Measurements from ENCODE around the gene ARHGAP27. TPM values are rescaled to one million over a fixed set of nuclear protein-coding genes. Genes with fewer than 3 reads are reported as not detected.

The ARHGAP27 gene
- total and polyA plus RNA-seq, 9 of the 15 experiments (the other 6 are each of a cell fraction or from before 2014, with no cell fraction given): 0.04 to 4.6 (median 2.1) TPM

- ChIA-PET POLR2A (no interaction called here), CTCF (ENCODE audit: low intra/inter-chr PET ratio) (no interaction called here)
- Histone ChIP-seq H3K4me1 (replicated peaks in 1 of 2; ENCODE audit: control insufficient read depth in 2 of 2, insufficient read depth in 2 of 2, low read length in 2 of 2) (peaks cover 0 to 14% of the 10 kb centered on the region in 2 experiments; a peak in 4 of 5 replicates), H3K4me2 (ENCODE audit: insufficient read depth, low read length) (no peak overlapping the region), H3K9ac (ENCODE audit: insufficient read depth in 1 of 2, low read depth in 2 of 2, low read length in 2 of 2) (peak overlapping the region in 1 of 2 experiments; percentile 55; a peak in 1 of 4 replicates), H2AFZ (ENCODE audit: low read depth, low read length) (no peak overlapping the region), H3K27me3 (ENCODE audit: control insufficient read depth in 2 of 2, insufficient read depth in 2 of 2, low read length in 2 of 2) (no peaks in the 10 kb centered on the region), H3K4me3 (no peak overlapping the region), H3K9me3 (replicated peaks; ENCODE audit: control insufficient read depth, insufficient read depth, low read depth, low read length) (no peaks in the 10 kb centered on the region), H3K27ac (ENCODE audit: extremely low read depth, low read depth, low read length) (no peak overlapping the region), H3K9me1 (ENCODE audit: control insufficient read depth, insufficient read depth, low read length) (peaks cover 2% of the 10 kb centered on the region), H3K79me2 (ENCODE audit: control insufficient read depth, insufficient read depth, low read length) (no peaks in the 10 kb centered on the region), H4K20me1 (replicated peaks; ENCODE audit: control insufficient read depth, insufficient read depth, low read length) (peaks cover 5% of the 10 kb centered on the region; the same call in 1 of the 2 replicates), H3K36me3 (ENCODE audit: control insufficient read depth, insufficient read depth, low read length) (no peaks in the 10 kb centered on the region)
- WGBS (ENCODE audit: insufficient coverage, low coverage, missing lambda C conversion rate): 29% methylated on average over 23 of the region's 24 CpGs
- in situ Hi-C loops (cut with MboI): loop anchor here (25.0 kb wide), 1 partner anchor 427 kb away; the partner anchor contains the start of gene SPPL2C
- intact Hi-C loops (cut with micrococcal nuclease): no loop called here
- FAIRE-seq (no peak), ATAC-seq (no peak), DNase-seq (ENCODE audit: extremely low read depth in 1 of 4, low spot score in 3 of 4) (no peak)
- no TSS peak for BruUV-seq (replicated peaks)
- no peak for TF ChIP-seq DMBX1 (CRISPR knock-in tag; IDR thresholded peaks at IDR 0.05; ENCODE audit: borderline replicate concordance)
- no peak for TF ChIP-seq TRIM25 (IDR thresholded peaks at IDR 0.05; ENCODE audit: borderline replicate concordance)
- TF ChIP-seq ILK (tag; IDR thresholded peaks at IDR 0.05; ENCODE audit: borderline replicate concordance, low read depth): no peak
- TF ChIP-seq PCBP1 (IDR thresholded peaks at IDR 0.05; ENCODE audit: low read depth, low read length, poor library complexity, severe bottlenecking): no peak
- TF ChIP-seq HCFC1 (IDR thresholded peaks at IDR 0.05; ENCODE audit: low read depth, low read length): no peak
- no peak for TF ChIP-seq XRCC3 (IDR thresholded peaks at IDR 0.05)
- TF ChIP-seq, protein P1, sequence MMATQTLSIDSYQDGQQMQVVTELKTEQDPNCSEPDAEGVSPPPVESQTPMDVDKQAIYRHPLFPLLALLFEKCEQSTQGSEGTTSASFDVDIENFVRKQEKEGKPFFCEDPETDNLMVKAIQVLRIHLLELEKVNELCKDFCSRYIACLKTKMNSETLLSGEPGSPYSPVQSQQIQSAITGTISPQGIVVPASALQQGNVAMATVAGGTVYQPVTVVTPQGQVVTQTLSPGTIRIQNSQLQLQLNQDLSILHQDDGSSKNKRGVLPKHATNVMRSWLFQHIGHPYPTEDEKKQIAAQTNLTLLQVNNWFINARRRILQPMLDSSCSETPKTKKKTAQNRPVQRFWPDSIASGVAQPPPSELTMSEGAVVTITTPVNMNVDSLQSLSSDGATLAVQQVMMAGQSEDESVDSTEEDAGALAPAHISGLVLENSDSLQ (IDR thresholded peaks at IDR 0.05): no peak
- TF ChIP-seq GATA2 (CRISPR knock-in tag; IDR thresholded peaks at IDR 0.05): no peak
- TF ChIP-seq HMG20A (CRISPR knock-in tag; conservative IDR thresholded peaks at IDR 0.05): no peak
- no peak for TF ChIP-seq ZBTB7A (IDR thresholded peaks at IDR 0.05; ENCODE audit: borderline replicate concordance, control insufficient read depth, low read depth, low read length)
- TF ChIP-seq ERF (CRISPR knock-in tag; IDR thresholded peaks at IDR 0.05): no peak
- TF ChIP-seq ZNF280A (IDR thresholded peaks at IDR 0.05; ENCODE audit: low read depth, partially characterized antibody): no peak
Observed at GRCh38 chr17:45410144-45411091, 22.3 kb downstream of the ARHGAP27 start.
